K562 (cell line): Measurements from ENCODE around the gene LCN12. TPM values are rescaled to one million over a fixed set of nuclear protein-coding genes. Genes with fewer than 3 reads are reported as not detected.

Experiments used
- ATAC-seq: fragments of 200-7000 bp; cut with Tn5 transposase; 3 replicates; pipeline ENCODE4 v1.9.1; 2020; ENCODE audit warnings: moderate library complexity
- BruUV-seq: library from RNA; stranded (reverse); fragments of 400-500 nt; replicated peaks from 2 replicates; lab custom pipeline; 2021; lab: Mats Ljungman, UMichigan
- CTCF ChIA-PET: fragments of 300-600 bp; formaldehyde crosslinking; extraction: SDS; loops from one replicate; lab custom pipeline; 2021; ENCODE audit warnings: low intra/inter-chr PET ratio; lab: Yijun Ruan, JAX
- POLR2A ChIA-PET: fragments of 300-600, 350-650 bp; sonication (Branson Sonifier 250); formaldehyde crosslinking; extraction: SDS; loops from one replicate; lab custom pipeline; 2021; ENCODE audit warnings: antibody characterized with exemption, inconsistent platforms; lab: Yijun Ruan, JAX
- DNase-seq, 4 experiments: peaks; one replicate each; pipeline versions ENCODE4 v3.0.0 to v3.0.0-alpha.2; 2011 to 2018; ENCODE audit warnings: low spot score in 3 of 4, mixed read lengths in 3 of 4; ENCODE audit errors: extremely low read depth in 1 of 4
- FAIRE-seq: peaks from 2 replicates; lab custom pipeline; 2011; peaks lifted over from hg19 to GRCh38; lab: Jason Lieb, UNC
- H2AFZ ChIP-seq: 2 replicates; pipeline ENCODE4 v1.6.0; 2011; ENCODE audit warnings: low read depth, low read length, control low read depth, inconsistent platforms
- H3K27ac ChIP-seq: fragments of 200-600 bp; 3 replicates; pipeline ENCODE4 v1.8.0; 2011; ENCODE audit warnings: low read depth, mild to moderate bottlenecking, control low read depth, inconsistent platforms, low read length, moderate library complexity, mixed read lengths; ENCODE audit errors: extremely low read depth
- H3K27me3 ChIP-seq, 2 experiments: fragments of 300-600 bp in 1 of 2; 2 replicates in 1 of 2; 3 replicates in 1 of 2; pipeline versions ENCODE4 v1.6.0 to v1.8.0; 2011; ENCODE audit warnings: inconsistent platforms in 2 of 2, low read length in 2 of 2, mild to moderate bottlenecking in 1 of 2, mixed read lengths in 1 of 2, moderate library complexity in 1 of 2; ENCODE audit not compliant: control insufficient read depth in 2 of 2, insufficient read depth in 2 of 2
- H3K36me3 ChIP-seq: fragments of 300-600 bp; 3 replicates; pipeline ENCODE4 v1.8.0; 2011; ENCODE audit warnings: mild to moderate bottlenecking, low read length, inconsistent platforms; ENCODE audit not compliant: control insufficient read depth, insufficient read depth
- H3K4me1 ChIP-seq, 2 experiments: fragments of 200-600 bp in 1 of 2; replicated peaks in 1 of 2; 2 replicates in 1 of 2; 3 replicates in 1 of 2; pipeline versions ENCODE4 v1.5.1 to v1.8.0; 2011; ENCODE audit warnings: inconsistent platforms in 2 of 2, low read length in 2 of 2, mild to moderate bottlenecking in 1 of 2, mixed read lengths in 1 of 2, moderate library complexity in 1 of 2; ENCODE audit not compliant: control insufficient read depth in 2 of 2, insufficient read depth in 2 of 2
- H3K4me2 ChIP-seq: 2 replicates; pipeline ENCODE4 v1.6.1; 2011; ENCODE audit warnings: low read length, control low read depth, inconsistent platforms, mixed read lengths; ENCODE audit not compliant: insufficient read depth
- H3K4me3 ChIP-seq: fragments of 200-600 bp; sonication (generic), shearing (Covaris generic); 2 replicates; pipeline ENCODE4 v1.5.1; 2016; ENCODE audit warnings: control low read depth, inconsistent platforms
- H3K79me2 ChIP-seq: fragments of 200-600 bp; 3 replicates; pipeline ENCODE4 v1.8.0; 2011; ENCODE audit warnings: low read length, inconsistent platforms; ENCODE audit not compliant: control insufficient read depth, insufficient read depth
- H3K9ac ChIP-seq, 2 experiments: 2 replicates each; pipeline versions ENCODE4 v1.6.0 to v1.6.1; 2011; ENCODE audit warnings: low read depth in 2 of 2, low read length in 2 of 2, control low read depth in 1 of 2, inconsistent platforms in 1 of 2, mild to moderate bottlenecking in 1 of 2, mixed read lengths in 1 of 2; ENCODE audit not compliant: insufficient read depth in 1 of 2
- H3K9me1 ChIP-seq: one replicate; pipeline ENCODE4 v1.6.0; 2011; ENCODE audit warnings: inconsistent platforms, mild to moderate bottlenecking, low read length, moderate library complexity; ENCODE audit not compliant: control insufficient read depth, insufficient read depth
- H3K9me3 ChIP-seq: replicated peaks from 2 replicates; pipeline ENCODE4 v1.5.1; 2011; ENCODE audit warnings: low read depth, low read length, inconsistent platforms; ENCODE audit not compliant: control insufficient read depth, insufficient read depth
- H4K20me1 ChIP-seq: replicated peaks from 2 replicates; pipeline ENCODE4 v1.6.1; 2011; ENCODE audit warnings: low read length, inconsistent platforms, mixed read lengths; ENCODE audit not compliant: control insufficient read depth, insufficient read depth
- E2F1 ChIP-seq: sonication (generic); formaldehyde crosslinking; IDR thresholded peaks from 2 replicates; pipeline ENCODE4 v1.8.1; 2023; ENCODE audit warnings: mild to moderate bottlenecking, missing genetic modification reagents, moderate library complexity
- MLLT1 ChIP-seq, 2 experiments: fragments of 450-650 bp; IDR thresholded peaks; 2 replicates each; pipeline ENCODE4 v1.6.1; 2016
- POLR2A ChIP-seq: fragments of 450-650 bp; conservative IDR thresholded peaks from 2 replicates; pipeline ENCODE4 v1.6.1; 2016
- POLR2G ChIP-seq: fragments of 200-400 bp; formaldehyde crosslinking; IDR thresholded peaks from 2 replicates; pipeline ENCODE4 v1.6.1; 2017; ENCODE audit warnings: low read depth, mild to moderate bottlenecking, antibody characterized with exemption, low read length, moderate library complexity
- PRPF4 ChIP-seq: fragments of 200-400 bp; formaldehyde crosslinking; IDR thresholded peaks from one replicate; pipeline ENCODE4 v1.6.1; 2017; ENCODE audit warnings: low read length, low read depth, mild to moderate bottlenecking; ENCODE audit not compliant: insufficient read depth, poor library complexity, severe bottlenecking
- TFAM ChIP-seq: fragments of 250-450 bp; sonication (Bioruptor Pico); conservative IDR thresholded peaks from 2 replicates; pipeline ENCODE4 v1.5.0; 2021; ENCODE audit warnings: mild to moderate bottlenecking, moderate library complexity
- TRIM28 ChIP-seq: fragments of 450-650 bp; IDR thresholded peaks from 2 replicates; pipeline ENCODE4 v1.6.1; 2017
- ZNF23 ChIP-seq: fragments of 250-450 bp; sonication (Bioruptor Pico); IDR thresholded peaks from 2 replicates; pipeline ENCODE4 v1.4.0; 2020; ENCODE audit warnings: mild to moderate bottlenecking
- WGBS: fragments of 100-300 bp; shearing (Covaris generic); methylation state at CpG from one replicate; pipeline ENCODE4 v1.1.6; 2016; ENCODE audit warnings: low coverage, mixed read lengths; ENCODE audit not compliant: insufficient coverage; ENCODE audit errors: missing lambda C conversion rate; 5-methylcytosine and 5-hydroxymethylcytosine counted together
- in situ Hi-C: fragments of 300-500 bp; cut with MboI; formaldehyde crosslinking; loops from 4 replicates; pipeline ENCODE4 v1.15.0; 2018; ENCODE audit warnings: inconsistent platforms, mixed read lengths
- intact Hi-C: fragments of 100-400 bp; cut with micrococcal nuclease; formaldehyde crosslinking; loops from 2 replicates; pipeline ENCODE4 v1.14.2; 2022
- polyA plus RNA-seq, 8 experiments: library from polyadenylated mRNA; depleted of rRNA in 4 of 8; stranded (reverse) in 5 of 8; unstranded in 3 of 8; fragments of >200 nt; fragmentation: Nextera tagmentation in 2 of 8; fragmentation: Illumina TruSeq in 1 of 8; extraction: Ambion mirVana in 2 of 8; extraction: Trizol in 1 of 8; gene quantifications; 2 replicates each; pipeline versions ENCODE4 v1.2.1 to v1.2.3, GENCODE V29; 2011 to 2014; ENCODE audit warnings: inconsistent platforms in 1 of 8, missing spikeins in 1 of 8
- total RNA-seq, 7 experiments: library from RNA; depleted of rRNA in 6 of 7; stranded (reverse); fragments of >200 nt in 6 of 7; fragmentation: Illumina TruSeq in 2 of 7; extraction: Trizol in 2 of 7; gene quantifications; 2 replicates each; pipeline versions ENCODE4 v1.2.1 to v1.2.3, GENCODE V29; 2011 to 2021; ENCODE audit warnings: low replicate concordance in 1 of 7

LCN12 gene
- total and polyA plus RNA-seq, 9 of the 15 experiments (the other 6 are each of a cell fraction or from before 2014, with no cell fraction given), result 0.05 TPM; not detected in 8

GRCh38 chr9:136995362-136995761 is 43.3 kb downstream of the LCN12 start:
- in situ Hi-C loops, result no loop called here
- no peak for DNase-seq
- Histone ChIP-seq H3K4me3 (no peak overlapping the region), H3K27ac (no peak overlapping the region), H3K4me1 (peaks cover 32 to 75% of the 10 kb centered on the region in 2 experiments), H3K27me3 (no peaks in the 10 kb centered on the region), H3K9ac (peak overlapping the region in 1 of 2 experiments; percentile 88; a peak in 1 of 4 replicates), H4K20me1 (no peaks in the 10 kb centered on the region), H3K36me3 (peaks cover 22% of the 10 kb centered on the region; the same call in 1 of the 3 replicates), H3K9me3 (peaks cover 6% of the 10 kb centered on the region), H2AFZ (no peak overlapping the region), H3K9me1 (no peaks in the 10 kb centered on the region), H3K4me2 (no peak overlapping the region), H3K79me2 (peaks cover 18% of the 10 kb centered on the region)
- ChIA-PET CTCF (no interaction called here), POLR2A (interaction anchor here (0.6 to 1.3 kb wide), 3 partner anchors 9 to 149 kb away, joined by 3 to 8 read pairs (median 4); no protein-coding TSS in a partner anchor)
- TF ChIP-seq TRIM28 (no peak), PRPF4 (peak; percentile 53), POLR2A (peak; percentile 20; the same call in 1 of the 2 replicates), TFAM (no peak), E2F1 (no peak), MLLT1 (IDR thresholded peaks at IDR 0.05) (0 out of 4 replicates have a peak, but pooled peaks of 1 of the 2 experiments have one; percentile 22), POLR2G (peak; percentile 61; the same call in 1 of the 2 replicates), ZNF23 (CRISPR knock-in tag) (no peak)
- intact Hi-C loops, result no loop called here
- ATAC-seq, result no peak
- BruUV-seq, result no TSS peak
- 90% methylated on average over 10 of the region's 30 CpGs for WGBS
- FAIRE-seq, result no peak
